BJ (cell line): Measurements from ENCODE around the gene KRTAP5-2. TPM values are rescaled to one million over a fixed set of nuclear protein-coding genes. Genes with fewer than 3 reads are reported as not detected.

ENCODE experiments used
- CTCF ChIA-PET: fragments of 350-600 bp; formaldehyde crosslinking; extraction: SDS; loops from one replicate; lab custom pipeline; 2021; ENCODE audit warnings: antibody characterized with exemption, inconsistent platforms; lab: Yijun Ruan, JAX
- POLR2A ChIA-PET: fragments of 300-600 bp; sonication (Branson Sonifier 250); formaldehyde crosslinking; extraction: SDS; loops from one replicate; lab custom pipeline; 2021; ENCODE audit warnings: antibody characterized with exemption; lab: Charles Lee
- DNase-seq: peaks from one replicate; pipeline ENCODE4 v3.0.0-alpha.2; 2011; ENCODE audit warnings: low read depth
- H3K27me3 ChIP-seq: 2 replicates; pipeline ENCODE4 v1.6.0; 2011; ENCODE audit warnings: low read length; ENCODE audit not compliant: control insufficient read depth, insufficient read depth
- H3K36me3 ChIP-seq: 2 replicates; pipeline ENCODE4 v1.5.1; 2011; ENCODE audit warnings: low read length; ENCODE audit not compliant: control insufficient read depth, insufficient read depth
- H3K4me3 ChIP-seq: 2 replicates; pipeline ENCODE4 v1.5.1; 2011; ENCODE audit warnings: low read depth, mild to moderate bottlenecking, control low read depth, low read length
- CTCF ChIP-seq: IDR thresholded peaks from 2 replicates; pipeline ENCODE4 v1.5.1; 2011; ENCODE audit warnings: low read depth, mild to moderate bottlenecking, control low read depth, inconsistent platforms, low read length, moderate library complexity; ENCODE audit not compliant: insufficient read depth
- polyA plus RNA-seq: library from polyadenylated mRNA; depleted of rRNA; stranded (reverse); fragments of >200 nt; gene quantifications from 2 replicates; pipeline ENCODE4 v1.2.3, GENCODE V29; 2011

KRTAP5-2 gene
- polyA plus RNA-seq, 1 experiment, result not detected

- Histone ChIP-seq H3K27me3 (peaks cover 5% of the 10 kb centered on the region), H3K4me3 (no peak overlapping the region)
Observed at GRCh38 chr11:1639102-1639620, 41.1 kb upstream of the KRTAP5-2 start.

GRCh38 chr11:1638344-1638743, 40.2 kb upstream of the KRTAP5-2 start:
- no peak for DNase-seq
- H3K4me3 ChIP-seq, result no peak overlapping the region
- POLR2A ChIA-PET, result no interaction called here
- no peaks in the 10 kb centered on the region for H3K36me3 ChIP-seq
- H3K27me3 ChIP-seq, result peaks cover 6% of the 10 kb centered on the region
- TF ChIP-seq CTCF, result no peak
- CTCF ChIA-PET, result interaction anchor here (1.0 to 10.4 kb wide), 6 partner anchors 9 to 364 kb away, joined by 3 to 65 read pairs (median 8); partner anchors contain the start of gene KRTAP5-5

More at GRCh38 chr11:1639102-1639620, 41.1 kb upstream of the KRTAP5-2 start:
- CTCF ChIA-PET, result interaction anchor here (0.6 to 10.4 kb wide), 13 partner anchors 10 to 513 kb away, joined by 3 to 65 read pairs (median 8); partner anchors contain the start of gene KRTAP5-5
- TF ChIP-seq CTCF, result no peak
- POLR2A ChIA-PET, result no interaction called here
- DNase-seq, result no peak
- no peaks in the 10 kb centered on the region for H3K36me3 ChIP-seq

- no peak for DNase-seq
- ChIA-PET POLR2A (no interaction called here), CTCF (interaction anchor here (0.8 to 10.4 kb wide), 4 partner anchors 8 to 364 kb away, joined by 3 to 65 read pairs (median 6); partner anchors contain the start of gene KRTAP5-5)
- TF ChIP-seq CTCF, result no peak
- Histone ChIP-seq H3K4me3 (no peak overlapping the region), H3K36me3 (no peaks in the 10 kb centered on the region), H3K27me3 (peaks cover 6% of the 10 kb centered on the region)
Observed at GRCh38 chr11:1637628-1638027, 39.5 kb upstream of the KRTAP5-2 start.

GRCh38 chr11:1636291-1636950, 38.3 kb upstream of the KRTAP5-2 start:
- Histone ChIP-seq H3K36me3 (no peaks in the 10 kb centered on the region), H3K27me3 (peaks cover 11% of the 10 kb centered on the region), H3K4me3 (no peak overlapping the region)
- CTCF ChIA-PET, result interaction anchor here (0.7 to 10.4 kb wide), 4 partner anchors 7 to 88 kb away, joined by 3 to 65 read pairs (median 4); partner anchors contain the start of gene KRTAP5-5
- TF ChIP-seq CTCF, result no peak
- POLR2A ChIA-PET, result no interaction called here
- DNase-seq, result no peak

GRCh38 chr11:1633864-1634263, 35.8 kb upstream of the KRTAP5-2 start:
- ChIA-PET CTCF (interaction anchor here (0.8 to 1.4 kb wide), 2 partner anchors 24 to 119 kb away, joined by 3 to 4 read pairs; no protein-coding TSS in a partner anchor), POLR2A (no interaction called here)
- no peak for DNase-seq
- peaks cover 18% of the 10 kb centered on the region for H3K27me3 ChIP-seq
- H3K36me3 ChIP-seq, result no peaks in the 10 kb centered on the region
- TF ChIP-seq CTCF, result no peak
- H3K4me3 ChIP-seq, result no peak overlapping the region
